T-helper 1 cell treated with Interleukin-12 subunit alpha and Interleukin-12 subunit beta and Interleukin-4 antibody, amounts not matched to agents 30 ng/mL and 1 ng/mL, for 36 hours (primary cell): Measurements from ENCODE around the gene DCC. TPM values are rescaled to one million over a fixed set of nuclear protein-coding genes. Genes with fewer than 3 reads are reported as not detected.

Experiments
- intact Hi-C: fragments of 100-400 bp; cut with micrococcal nuclease; formaldehyde crosslinking; loops from one replicate; pipeline ENCODE4 v1.15.1; 2024
- total RNA-seq: library from RNA; stranded (reverse); gene quantifications from 2 replicates; pipeline ENCODE4 v1.2.3, GENCODE V29; 2022

DCC gene, protein sequence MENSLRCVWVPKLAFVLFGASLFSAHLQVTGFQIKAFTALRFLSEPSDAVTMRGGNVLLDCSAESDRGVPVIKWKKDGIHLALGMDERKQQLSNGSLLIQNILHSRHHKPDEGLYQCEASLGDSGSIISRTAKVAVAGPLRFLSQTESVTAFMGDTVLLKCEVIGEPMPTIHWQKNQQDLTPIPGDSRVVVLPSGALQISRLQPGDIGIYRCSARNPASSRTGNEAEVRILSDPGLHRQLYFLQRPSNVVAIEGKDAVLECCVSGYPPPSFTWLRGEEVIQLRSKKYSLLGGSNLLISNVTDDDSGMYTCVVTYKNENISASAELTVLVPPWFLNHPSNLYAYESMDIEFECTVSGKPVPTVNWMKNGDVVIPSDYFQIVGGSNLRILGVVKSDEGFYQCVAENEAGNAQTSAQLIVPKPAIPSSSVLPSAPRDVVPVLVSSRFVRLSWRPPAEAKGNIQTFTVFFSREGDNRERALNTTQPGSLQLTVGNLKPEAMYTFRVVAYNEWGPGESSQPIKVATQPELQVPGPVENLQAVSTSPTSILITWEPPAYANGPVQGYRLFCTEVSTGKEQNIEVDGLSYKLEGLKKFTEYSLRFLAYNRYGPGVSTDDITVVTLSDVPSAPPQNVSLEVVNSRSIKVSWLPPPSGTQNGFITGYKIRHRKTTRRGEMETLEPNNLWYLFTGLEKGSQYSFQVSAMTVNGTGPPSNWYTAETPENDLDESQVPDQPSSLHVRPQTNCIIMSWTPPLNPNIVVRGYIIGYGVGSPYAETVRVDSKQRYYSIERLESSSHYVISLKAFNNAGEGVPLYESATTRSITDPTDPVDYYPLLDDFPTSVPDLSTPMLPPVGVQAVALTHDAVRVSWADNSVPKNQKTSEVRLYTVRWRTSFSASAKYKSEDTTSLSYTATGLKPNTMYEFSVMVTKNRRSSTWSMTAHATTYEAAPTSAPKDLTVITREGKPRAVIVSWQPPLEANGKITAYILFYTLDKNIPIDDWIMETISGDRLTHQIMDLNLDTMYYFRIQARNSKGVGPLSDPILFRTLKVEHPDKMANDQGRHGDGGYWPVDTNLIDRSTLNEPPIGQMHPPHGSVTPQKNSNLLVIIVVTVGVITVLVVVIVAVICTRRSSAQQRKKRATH (N-terminal part only)
- not detected in 2 replicates for total RNA-seq

GRCh38 chr18:52339891-52340371 is at the start of gene DCC:
TSS of gene DCC (plus strand) at chr18:52340197. CDS start at chr18:52340788, 591 bp downstream.
- intact Hi-C loops, result no loop called here

DNA sequence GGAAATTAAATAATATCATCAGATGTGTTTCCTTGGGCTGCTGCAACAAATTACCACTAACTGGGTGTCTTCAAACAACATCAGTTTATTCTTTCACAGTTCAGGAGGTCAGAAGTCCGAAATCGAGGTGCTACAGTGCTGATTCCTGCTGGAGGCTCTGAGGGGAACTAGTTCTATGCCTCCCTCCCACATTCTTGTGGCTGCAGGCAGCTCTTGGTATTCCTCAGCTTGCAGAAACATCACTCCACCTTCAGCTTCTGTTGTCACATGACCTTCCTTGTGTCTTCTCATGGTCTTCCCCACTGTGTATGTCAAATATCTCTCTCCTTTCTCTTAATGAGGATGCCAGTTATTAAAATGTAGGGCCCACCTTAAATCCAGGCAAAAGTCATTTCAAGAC is 29.3 kb upstream of the DCC start:
- intact Hi-C loops, result no loop called here

DNA sequence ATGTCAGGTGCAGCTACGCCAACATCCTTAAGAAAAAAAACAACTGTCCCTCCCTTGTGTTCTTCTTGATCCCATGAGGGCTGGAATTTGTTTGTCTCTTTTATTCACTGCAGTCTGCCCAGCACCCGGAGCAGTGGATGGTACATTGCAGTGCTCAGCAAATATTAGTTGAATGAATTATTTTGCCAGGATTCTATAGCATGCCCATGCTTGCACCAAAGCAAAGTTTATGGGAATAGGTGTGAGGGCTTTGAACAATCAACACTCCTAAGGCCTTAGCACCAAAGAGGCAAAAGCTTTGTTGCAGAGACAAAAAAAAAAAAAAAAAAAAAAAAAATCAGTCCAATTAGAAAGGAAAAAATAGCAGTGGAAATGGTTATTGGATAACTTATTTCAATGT is 28.7 kb upstream of the DCC start:
- intact Hi-C loops, result no loop called here

- intact Hi-C loops, result no loop called here
These were observed 27.7 kb upstream of the DCC start for GRCh38 chr18:52312346-52312745.

DNA sequence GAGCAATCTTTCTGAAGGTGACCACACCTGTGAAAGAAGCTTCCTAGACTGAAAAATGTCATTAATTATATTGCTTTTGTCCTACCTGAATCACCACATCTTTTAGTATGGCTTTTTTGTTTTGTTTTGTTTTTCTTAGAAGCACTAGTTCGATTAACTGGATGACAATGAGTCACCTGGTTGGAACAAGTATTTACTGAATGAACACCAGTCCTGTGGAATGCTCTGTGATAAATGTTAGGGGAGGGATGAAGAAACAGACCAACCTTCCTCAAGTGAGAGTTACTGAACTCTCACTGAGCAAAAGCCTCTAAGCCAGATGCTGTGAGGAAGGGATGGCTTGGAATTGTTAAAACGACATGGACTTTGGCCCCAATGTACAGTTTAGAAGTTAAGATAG is 26.8 kb upstream of the DCC start:
- intact Hi-C loops, result no loop called here

DNA sequence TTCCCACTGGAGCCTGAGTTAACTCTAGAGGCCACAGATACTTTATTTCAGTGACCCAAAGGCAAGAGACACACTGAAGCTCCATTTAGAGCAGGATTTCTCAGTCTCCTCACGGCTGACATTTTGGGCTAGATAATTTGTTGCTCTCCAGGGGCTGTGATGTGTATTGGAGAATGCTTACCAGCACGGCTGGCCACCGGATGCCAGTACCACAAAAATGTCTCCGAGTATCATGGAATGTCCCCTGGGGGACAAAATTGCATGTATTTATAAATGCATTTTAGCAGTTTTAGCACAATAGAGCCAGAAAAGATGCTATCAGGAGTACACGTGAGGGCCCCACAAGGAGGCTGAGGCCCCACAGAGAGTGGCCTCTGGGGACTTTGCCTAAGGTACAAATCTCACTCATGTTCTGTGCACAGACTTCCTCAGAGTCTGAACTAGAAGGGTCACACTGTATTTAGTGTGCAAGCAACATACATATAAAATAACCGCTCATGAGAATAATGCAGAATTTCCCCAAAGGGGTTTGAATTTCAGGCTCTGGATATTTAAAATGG is 20.5 kb upstream of the DCC start:
- intact Hi-C loops, result no loop called here

DNA sequence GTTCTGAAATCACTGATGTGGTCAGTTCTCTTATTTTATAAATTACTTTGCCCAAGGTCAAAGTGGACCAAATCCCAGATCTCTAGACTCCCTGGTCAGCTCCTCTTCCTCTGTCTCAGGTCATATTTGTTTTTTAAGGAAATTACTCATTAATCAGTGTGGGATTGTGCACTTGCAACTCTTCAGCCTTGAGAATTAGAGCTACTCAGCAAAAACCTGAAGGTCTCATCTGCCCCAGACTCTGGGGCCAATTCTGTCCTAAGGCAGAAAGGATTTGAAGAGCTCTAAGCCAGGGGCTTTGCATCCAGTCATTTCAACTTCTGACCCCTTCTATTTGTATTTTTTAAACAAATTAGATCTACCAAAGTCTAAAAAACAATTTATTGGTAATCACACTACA is 17.7 kb upstream of the DCC start:
- intact Hi-C loops, result no loop called here

GRCh38 chr18:52323802-52324201 is 16.2 kb upstream of the DCC start:
- intact Hi-C loops, result no loop called here

DNA sequence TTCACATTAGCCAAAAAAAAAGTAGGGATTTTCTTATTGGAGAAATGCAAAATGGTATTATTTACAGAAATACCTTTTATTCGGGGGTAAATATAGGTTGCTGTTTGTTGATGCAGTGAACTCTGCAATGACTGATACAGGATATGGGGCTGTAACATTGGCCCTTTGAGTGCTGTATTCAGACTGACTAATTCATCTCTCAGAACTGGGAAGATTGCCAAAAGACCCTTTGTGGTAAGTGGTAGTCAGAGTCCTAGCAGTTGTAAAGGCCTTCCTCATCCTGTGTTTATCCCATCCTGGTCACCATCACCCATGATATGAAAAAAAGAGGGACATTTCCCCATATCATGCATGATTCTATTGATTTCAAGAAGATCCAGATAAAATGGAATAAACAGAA is 14.0 kb upstream of the DCC start:
- intact Hi-C loops, result no loop called here

DNA sequence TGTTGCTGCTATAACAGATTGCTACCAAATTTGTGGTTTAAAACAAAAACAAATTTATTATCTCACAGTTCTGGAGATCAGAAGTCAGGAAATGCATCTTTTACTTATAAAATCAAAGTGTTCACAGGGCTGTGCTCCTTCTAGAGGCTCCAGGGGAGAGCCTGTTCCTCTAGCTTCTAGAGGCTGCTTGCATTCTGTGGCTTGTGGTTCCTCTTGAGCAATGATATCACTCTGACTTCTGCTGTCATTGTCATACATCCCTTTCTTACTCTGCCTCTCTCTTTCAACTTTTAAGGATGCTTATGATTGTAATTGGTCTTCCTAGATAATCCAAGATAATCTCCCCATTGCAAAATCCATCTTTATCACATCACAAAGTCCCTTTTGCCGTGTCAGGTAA is 6.1 kb upstream of the DCC start:
- intact Hi-C loops, result no loop called here

DNA sequence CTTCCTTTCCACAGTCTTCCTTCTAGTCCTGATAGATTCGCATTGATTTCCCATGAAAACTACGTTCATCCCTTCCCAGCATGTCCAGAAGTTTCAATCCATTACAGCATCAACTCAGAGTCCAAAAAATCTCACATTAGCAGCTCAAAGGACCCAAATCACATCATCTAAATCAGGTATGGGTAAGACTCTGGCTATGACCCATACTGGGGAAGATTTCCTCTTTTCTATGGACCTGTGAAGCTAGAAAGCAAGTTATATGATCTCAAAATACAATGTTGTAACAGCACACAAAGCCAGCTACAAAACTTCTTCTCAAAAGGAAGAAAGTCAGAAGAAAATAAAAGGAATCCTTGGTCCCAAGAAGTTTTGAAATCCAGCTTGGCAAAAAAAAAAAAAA is 5.7 kb upstream of the DCC start:
- intact Hi-C loops, result no loop called here

DNA sequence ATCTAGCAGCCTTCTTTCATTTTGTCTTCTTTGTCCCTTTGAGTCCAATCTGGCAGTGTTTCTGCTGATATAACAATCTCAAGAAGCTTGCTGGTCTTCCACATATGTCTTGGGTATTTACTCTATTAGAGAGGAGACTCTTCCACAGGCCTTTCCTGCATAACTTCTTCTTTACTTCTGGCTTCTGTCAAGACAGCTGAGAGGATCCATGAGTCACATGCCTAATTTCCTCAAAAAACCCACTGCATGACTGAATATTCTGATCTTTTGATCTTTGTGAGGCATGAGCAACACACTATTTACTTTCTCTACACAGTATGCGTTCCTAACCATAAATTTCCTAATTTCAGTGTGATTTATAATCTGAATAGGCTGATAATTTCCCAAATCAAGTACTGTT is 5.1 kb upstream of the DCC start:
- intact Hi-C loops, result no loop called here

- intact Hi-C loops, result no loop called here
These were observed 2.7 kb upstream of the DCC start for GRCh38 chr18:52337276-52337675.

- intact Hi-C loops, result no loop called here
These were observed 557 bp downstream of the DCC start for GRCh38 chr18:52340406-52341102.

- intact Hi-C loops, result no loop called here
These were observed 1.1 kb downstream of the DCC start for GRCh38 chr18:52341103-52341432.

DNA sequence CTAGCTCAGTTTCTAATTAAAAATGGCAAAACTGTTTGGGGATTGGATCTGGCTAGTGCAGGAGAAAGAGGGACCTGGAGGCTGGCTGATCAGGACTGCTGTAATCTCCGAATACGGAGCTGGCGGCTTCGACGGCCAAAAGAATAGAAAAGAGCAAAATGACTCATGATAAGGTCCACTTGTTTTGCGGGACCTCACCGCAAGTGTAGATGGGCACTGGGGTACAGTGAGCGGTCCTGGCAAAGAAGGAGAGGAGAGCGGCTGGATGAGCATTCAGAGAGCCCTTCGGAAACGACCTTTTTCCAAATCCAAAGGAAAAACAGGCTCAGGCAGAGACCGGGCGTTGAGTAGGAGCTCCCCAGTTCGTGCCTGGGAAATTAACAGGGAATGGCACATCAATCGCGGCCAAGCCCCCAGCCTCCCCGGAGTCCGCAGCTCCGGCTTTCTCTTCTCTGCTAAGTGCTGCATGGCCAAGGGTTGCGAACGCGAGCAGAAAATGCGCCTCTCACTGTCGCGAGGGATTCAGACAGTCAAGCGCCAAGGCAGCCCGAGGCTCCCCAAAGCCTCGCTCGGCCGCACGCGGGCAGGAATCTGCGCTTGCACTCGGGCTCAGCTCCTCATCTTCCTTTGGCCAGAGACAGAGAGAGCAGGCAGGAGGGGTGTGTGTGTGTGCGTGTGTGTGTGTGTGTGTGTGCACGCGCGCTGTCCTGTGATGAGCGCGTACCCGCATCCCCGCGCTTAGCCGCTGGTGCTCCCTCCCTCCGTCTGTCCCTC is 1.8 kb downstream of the DCC start:
- intact Hi-C loops, result no loop called here

DNA sequence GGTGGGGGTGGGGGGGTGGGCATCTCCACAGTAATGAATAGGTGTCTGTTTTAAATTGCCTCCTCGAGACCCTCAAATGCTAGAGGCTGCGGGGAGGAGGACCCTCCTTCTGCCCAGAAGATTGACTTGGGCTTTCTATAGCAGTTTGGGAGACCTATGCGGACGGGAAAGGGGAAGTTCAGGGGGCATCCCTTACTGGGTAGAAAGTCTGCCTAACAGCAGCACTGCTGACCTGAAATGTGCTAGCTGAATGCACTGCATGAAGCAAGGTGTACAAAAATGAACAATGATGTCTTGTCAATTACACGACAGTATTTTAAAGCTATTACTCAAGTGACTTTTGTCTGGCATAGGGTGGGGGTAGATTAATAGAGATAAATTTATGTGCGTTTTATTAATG is 2.5 kb downstream of the DCC start:
- intact Hi-C loops, result no loop called here

DNA sequence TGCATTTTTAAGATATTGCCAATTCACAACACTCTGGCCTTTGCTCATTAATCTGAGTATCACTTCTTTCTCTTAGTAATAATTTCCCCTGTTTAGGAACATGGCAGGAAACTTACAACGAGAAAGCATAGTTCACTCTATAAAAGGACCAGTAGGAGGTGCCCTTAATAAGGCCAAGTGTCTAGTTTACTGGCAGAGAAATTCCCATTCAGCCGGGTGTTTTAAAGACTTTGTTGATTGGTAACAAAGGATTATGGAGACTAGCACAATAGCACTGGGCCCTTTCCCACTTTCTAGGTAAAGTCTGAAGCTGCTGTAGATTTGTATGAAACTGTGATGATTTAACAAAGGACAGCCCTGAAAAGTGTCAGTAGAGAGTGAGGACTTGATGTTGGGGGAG is 3.1 kb downstream of the DCC start:
- intact Hi-C loops, result no loop called here

DNA sequence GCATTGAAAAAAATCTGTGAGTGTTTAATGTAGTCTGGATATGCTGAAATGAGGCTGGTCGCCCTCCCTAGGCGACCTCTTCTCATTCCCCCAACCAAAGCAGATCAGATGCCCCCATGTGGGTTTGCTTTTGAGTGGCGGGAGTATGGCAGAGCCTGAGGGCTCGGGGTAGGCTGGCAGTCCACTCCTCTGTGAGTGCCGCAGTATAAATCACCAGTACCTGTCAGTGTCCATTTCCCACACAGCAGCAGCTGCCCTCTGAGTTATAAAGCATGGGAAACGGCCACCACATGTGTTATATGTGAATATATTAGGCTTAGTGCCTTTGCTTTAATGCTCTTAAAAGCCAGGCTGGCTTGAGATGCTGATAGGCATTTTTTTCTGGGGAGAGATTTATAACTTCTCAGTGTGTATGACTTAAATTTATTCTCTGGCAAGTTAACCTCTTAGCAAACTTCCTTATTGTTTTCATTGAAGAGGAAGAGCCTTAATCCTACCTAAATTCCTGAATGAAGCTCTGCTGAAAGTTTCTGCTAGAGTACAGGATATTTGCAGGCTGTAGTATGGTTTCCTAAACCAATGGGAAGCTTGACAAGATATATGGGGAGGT is 3.8 kb downstream of the DCC start:
- intact Hi-C loops, result no loop called here

DNA sequence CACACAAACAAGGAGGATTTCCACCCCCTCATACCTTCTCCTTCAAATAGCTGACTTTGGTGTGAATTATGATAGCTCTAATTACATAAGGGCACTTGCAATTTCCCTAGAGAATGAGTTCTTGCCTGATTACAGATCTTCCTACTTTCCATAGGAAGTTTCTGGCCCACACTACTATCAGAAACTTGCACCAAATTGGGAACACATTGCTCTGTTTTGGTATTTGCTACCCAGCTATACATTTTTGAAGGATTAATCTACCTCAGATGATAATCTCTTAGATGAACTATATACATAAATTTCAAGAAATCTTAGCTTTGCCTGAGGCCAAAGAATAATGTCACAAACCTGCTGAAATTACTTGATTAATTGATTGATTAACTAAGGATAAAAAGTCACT is 4.9 kb downstream of the DCC start:
- intact Hi-C loops, result no loop called here
